ENCODE data around the gene SRA1. TPM values are rescaled to one million over a fixed set of nuclear protein-coding genes. Genes with fewer than 3 reads are reported as not detected.

Gene SRA1
- total and polyA plus RNA-seq, 4 donors: 12.9 to 41.1 (median 19.8) TPM

DNA sequence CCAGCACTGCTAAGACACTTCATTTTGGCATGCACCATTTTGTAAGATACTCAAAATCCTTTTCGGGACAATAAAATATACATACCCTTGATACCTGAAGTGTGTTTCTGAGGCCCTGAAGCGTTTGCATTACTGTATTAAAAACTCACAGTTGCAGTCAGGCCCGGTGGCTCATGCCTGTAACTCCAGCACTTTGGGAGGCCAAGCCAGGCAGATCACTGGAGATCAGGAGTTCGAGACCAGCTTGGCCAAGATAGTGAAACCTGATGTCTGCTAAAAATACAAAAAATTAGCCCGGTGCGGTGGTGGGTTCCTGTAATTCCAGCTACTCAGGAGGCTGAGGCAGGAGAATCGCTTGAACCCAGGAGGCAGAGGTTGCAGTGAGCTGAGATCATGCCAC, 12.3 kb downstream of the SRA1 start:
- TF ChIP-seq RXRA (IDR thresholded peaks at IDR 0.05) (no peak), FOXA2 (IDR thresholded peaks at IDR 0.05) (no peak)
- TF ChIP-seq, protein P1, sequence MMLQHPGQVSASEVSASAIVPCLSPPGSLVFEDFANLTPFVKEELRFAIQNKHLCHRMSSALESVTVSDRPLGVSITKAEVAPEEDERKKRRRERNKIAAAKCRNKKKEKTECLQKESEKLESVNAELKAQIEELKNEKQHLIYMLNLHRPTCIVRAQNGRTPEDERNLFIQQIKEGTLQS (IDR thresholded peaks at IDR 0.05): no peak
- peaks cover 2 to 32% (median 26%) of the 10 kb centered on the region in 4 donors for H3K36me3 ChIP-seq (ENCODE audit: control insufficient read depth in 4 of 4, insufficient read depth in 3 of 4, low read depth in 1 of 4, low read length in 3 of 4)
- H3K9ac ChIP-seq (ENCODE audit: low read depth in 1 of 2, low read length in 2 of 2): no peak overlapping the region
- H3K9me3 ChIP-seq (ENCODE audit: control insufficient read depth in 4 of 4, low read length in 3 of 4): no peaks in the 10 kb centered on the region
- DNase-seq (ENCODE audit: low spot score): no peak
- 97% methylated on average over 7 of the region's 7 CpGs for WGBS
- H3K4me3 ChIP-seq (ENCODE audit: low read depth in 1 of 3, low read length in 3 of 3): no peak overlapping the region
- peaks cover 8 to 40% (median 33%) of the 10 kb centered on the region in 4 donors for H3K4me1 ChIP-seq (ENCODE audit: control insufficient read depth in 4 of 4, insufficient read depth in 4 of 4, low read length in 3 of 4)
- H3K27ac ChIP-seq (ENCODE audit: low read depth in 1 of 2, low read length in 2 of 2): no peak overlapping the region
- no peaks in the 10 kb centered on the region for H3K27me3 ChIP-seq (ENCODE audit: control insufficient read depth in 4 of 4, insufficient read depth in 4 of 4, low read length in 3 of 4)

DNA sequence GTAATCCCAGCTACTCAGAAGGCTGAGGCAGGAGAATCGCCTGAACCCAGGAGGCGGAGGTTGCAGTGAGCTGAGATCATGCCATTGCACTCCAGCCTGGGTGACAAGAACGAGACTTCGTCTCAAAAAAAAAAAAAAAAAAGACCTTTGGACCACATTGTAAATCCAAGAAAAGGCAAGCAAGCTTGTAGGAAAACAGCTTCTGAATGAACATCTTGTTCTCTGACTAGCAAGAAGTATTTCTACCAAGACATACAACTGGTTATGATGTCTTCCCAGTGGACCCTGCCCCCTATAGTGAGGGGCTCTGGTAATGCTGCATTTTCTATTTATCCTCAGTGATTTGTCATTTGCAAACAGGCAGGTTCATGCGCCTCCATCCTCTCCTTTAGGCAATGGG, 14.3 kb downstream of the SRA1 start:
- TF ChIP-seq RXRA (IDR thresholded peaks at IDR 0.05): no peak
- TF ChIP-seq GABPA (IDR thresholded peaks at IDR 0.05 in 1 of 2, conservative IDR thresholded peaks at IDR 0.05 in 1 of 2): no peak
- TF ChIP-seq FOXA1 (IDR thresholded peaks at IDR 0.05): no peak
- no peak for TF ChIP-seq FOXA2 (IDR thresholded peaks at IDR 0.05)
- TF ChIP-seq, protein P2, sequence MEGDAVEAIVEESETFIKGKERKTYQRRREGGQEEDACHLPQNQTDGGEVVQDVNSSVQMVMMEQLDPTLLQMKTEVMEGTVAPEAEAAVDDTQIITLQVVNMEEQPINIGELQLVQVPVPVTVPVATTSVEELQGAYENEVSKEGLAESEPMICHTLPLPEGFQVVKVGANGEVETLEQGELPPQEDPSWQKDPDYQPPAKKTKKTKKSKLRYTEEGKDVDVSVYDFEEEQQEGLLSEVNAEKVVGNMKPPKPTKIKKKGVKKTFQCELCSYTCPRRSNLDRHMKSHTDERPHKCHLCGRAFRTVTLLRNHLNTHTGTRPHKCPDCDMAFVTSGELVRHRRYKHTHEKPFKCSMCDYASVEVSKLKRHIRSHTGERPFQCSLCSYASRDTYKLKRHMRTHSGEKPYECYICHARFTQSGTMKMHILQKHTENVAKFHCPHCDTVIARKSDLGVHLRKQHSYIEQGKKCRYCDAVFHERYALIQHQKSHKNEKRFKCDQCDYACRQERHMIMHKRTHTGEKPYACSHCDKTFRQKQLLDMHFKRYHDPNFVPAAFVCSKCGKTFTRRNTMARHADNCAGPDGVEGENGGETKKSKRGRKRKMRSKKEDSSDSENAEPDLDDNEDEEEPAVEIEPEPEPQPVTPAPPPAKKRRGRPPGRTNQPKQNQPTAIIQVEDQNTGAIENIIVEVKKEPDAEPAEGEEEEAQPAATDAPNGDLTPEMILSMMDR (IDR thresholded peaks at IDR 0.05; ENCODE audit: low read depth, low read length, missing input control): no peak
- TF ChIP-seq YY1 (IDR thresholded peaks at IDR 0.05): no peak
- TF ChIP-seq HNF4A (conservative IDR thresholded peaks at IDR 0.05): no peak
- TF ChIP-seq HNF4G (IDR thresholded peaks at IDR 0.05): no peak
- TF ChIP-seq, protein P3, sequence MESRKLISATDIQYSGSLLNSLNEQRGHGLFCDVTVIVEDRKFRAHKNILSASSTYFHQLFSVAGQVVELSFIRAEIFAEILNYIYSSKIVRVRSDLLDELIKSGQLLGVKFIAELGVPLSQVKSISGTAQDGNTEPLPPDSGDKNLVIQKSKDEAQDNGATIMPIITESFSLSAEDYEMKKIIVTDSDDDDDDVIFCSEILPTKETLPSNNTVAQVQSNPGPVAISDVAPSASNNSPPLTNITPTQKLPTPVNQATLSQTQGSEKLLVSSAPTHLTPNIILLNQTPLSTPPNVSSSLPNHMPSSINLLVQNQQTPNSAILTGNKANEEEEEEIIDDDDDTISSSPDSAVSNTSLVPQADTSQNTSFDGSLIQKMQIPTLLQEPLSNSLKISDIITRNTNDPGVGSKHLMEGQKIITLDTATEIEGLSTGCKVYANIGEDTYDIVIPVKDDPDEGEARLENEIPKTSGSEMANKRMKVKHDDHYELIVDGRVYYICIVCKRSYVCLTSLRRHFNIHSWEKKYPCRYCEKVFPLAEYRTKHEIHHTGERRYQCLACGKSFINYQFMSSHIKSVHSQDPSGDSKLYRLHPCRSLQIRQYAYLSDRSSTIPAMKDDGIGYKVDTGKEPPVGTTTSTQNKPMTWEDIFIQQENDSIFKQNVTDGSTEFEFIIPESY (IDR thresholded peaks at IDR 0.05): no peak
- TF ChIP-seq, protein P4, sequence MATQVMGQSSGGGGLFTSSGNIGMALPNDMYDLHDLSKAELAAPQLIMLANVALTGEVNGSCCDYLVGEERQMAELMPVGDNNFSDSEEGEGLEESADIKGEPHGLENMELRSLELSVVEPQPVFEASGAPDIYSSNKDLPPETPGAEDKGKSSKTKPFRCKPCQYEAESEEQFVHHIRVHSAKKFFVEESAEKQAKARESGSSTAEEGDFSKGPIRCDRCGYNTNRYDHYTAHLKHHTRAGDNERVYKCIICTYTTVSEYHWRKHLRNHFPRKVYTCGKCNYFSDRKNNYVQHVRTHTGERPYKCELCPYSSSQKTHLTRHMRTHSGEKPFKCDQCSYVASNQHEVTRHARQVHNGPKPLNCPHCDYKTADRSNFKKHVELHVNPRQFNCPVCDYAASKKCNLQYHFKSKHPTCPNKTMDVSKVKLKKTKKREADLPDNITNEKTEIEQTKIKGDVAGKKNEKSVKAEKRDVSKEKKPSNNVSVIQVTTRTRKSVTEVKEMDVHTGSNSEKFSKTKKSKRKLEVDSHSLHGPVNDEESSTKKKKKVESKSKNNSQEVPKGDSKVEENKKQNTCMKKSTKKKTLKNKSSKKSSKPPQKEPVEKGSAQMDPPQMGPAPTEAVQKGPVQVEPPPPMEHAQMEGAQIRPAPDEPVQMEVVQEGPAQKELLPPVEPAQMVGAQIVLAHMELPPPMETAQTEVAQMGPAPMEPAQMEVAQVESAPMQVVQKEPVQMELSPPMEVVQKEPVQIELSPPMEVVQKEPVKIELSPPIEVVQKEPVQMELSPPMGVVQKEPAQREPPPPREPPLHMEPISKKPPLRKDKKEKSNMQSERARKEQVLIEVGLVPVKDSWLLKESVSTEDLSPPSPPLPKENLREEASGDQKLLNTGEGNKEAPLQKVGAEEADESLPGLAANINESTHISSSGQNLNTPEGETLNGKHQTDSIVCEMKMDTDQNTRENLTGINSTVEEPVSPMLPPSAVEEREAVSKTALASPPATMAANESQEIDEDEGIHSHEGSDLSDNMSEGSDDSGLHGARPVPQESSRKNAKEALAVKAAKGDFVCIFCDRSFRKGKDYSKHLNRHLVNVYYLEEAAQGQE (IDR thresholded peaks at IDR 0.05): no peak
- no peak for TF ChIP-seq RAD21 (IDR thresholded peaks at IDR 0.05)
- no peak for TF ChIP-seq JUND (IDR thresholded peaks at IDR 0.05)
- TF ChIP-seq, protein P1 (IDR thresholded peaks at IDR 0.05): no peak
- TF ChIP-seq, protein P5, sequence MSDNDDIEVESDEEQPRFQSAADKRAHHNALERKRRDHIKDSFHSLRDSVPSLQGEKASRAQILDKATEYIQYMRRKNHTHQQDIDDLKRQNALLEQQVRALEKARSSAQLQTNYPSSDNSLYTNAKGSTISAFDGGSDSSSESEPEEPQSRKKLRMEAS (IDR thresholded peaks at IDR 0.05): no peak
- Histone ChIP-seq H3K9me3 (ENCODE audit: control insufficient read depth in 4 of 4, low read length in 3 of 4) (no peaks in the 10 kb centered on the region), H3K27ac (ENCODE audit: low read depth in 1 of 2, low read length in 2 of 2) (no peak overlapping the region), H3K36me3 (ENCODE audit: control insufficient read depth in 4 of 4, insufficient read depth in 3 of 4, low read depth in 1 of 4, low read length in 3 of 4) (peaks cover 2 to 46% (median 40%) of the 10 kb centered on the region in 4 donors), H3K4me3 (ENCODE audit: low read depth in 1 of 3, low read length in 3 of 3) (no peak overlapping the region), H3K27me3 (ENCODE audit: control insufficient read depth in 4 of 4, insufficient read depth in 4 of 4, low read length in 3 of 4) (no peaks in the 10 kb centered on the region), H3K9ac (ENCODE audit: low read depth in 1 of 2, low read length in 2 of 2) (no peak overlapping the region), H3K4me1 (ENCODE audit: control insufficient read depth in 4 of 4, insufficient read depth in 4 of 4, low read length in 3 of 4) (peaks cover 6 to 21% (median 16%) of the 10 kb centered on the region in 4 donors)
- WGBS: 89% methylated on average over 5 of the region's 5 CpGs
- DNase-seq (ENCODE audit: low spot score): no peak
